Coronary artery (tissue), 2 donors: ENCODE results near the gene KCNRG.

Experiments
- DNase-seq: peaks from one replicate; pipeline ENCODE4 v3.0.0-alpha.2; 2017; ENCODE audit warnings: low spot score
- H3K27ac ChIP-seq, 2 donors: fragments of 200-600 bp; sonication (generic); one replicate each; pipeline ENCODE4 v1.5.1; 2016 to 2019
- H3K4me3 ChIP-seq: fragments of 200-600 bp; sonication (generic); 2 replicates; pipeline ENCODE4 v1.5.1; 2016; ENCODE audit warnings: mild to moderate bottlenecking, moderate library complexity
- CTCF ChIP-seq: fragments of 200-600 bp; sonication (generic); IDR thresholded peaks from one replicate; pipeline ENCODE4 v1.5.1; 2019; ENCODE audit warnings: antibody characterized with exemption

The KCNRG gene

GRCh38 chr13:50012396-50013169, 2.7 kb upstream of the KCNRG start:
- Histone ChIP-seq H3K4me3 (no peak overlapping the region), H3K27ac (no peak overlapping the region)
- no peak for DNase-seq
- no peak for TF ChIP-seq CTCF

- DNase-seq = no peak
- Histone ChIP-seq H3K4me3 (no peak overlapping the region), H3K27ac (peak overlapping the region in 1 of 2 donors; percentile 54)
- no peak for TF ChIP-seq CTCF
These were observed 858 bp upstream of the KCNRG start for GRCh38 chr13:50014386-50014785.

- no peak for DNase-seq
- TF ChIP-seq CTCF = no peak
- no peak overlapping the region for H3K4me3 ChIP-seq
- peak overlapping the region; percentile 33 to 55 for H3K27ac ChIP-seq
These were observed 506 bp downstream of the KCNRG start for GRCh38 chr13:50015750-50016149.

- H3K4me3 ChIP-seq = no peak overlapping the region
- TF ChIP-seq CTCF = no peak
- peak overlapping the region; percentile 33 to 59 for H3K27ac ChIP-seq
- no peak for DNase-seq
These were observed 1.2 kb downstream of the KCNRG start for GRCh38 chr13:50016444-50016843.

GRCh38 chr13:50017819-50018218, 2.6 kb downstream of the KCNRG start:
- no peak overlapping the region for H3K4me3 ChIP-seq
- TF ChIP-seq CTCF = no peak
- DNase-seq = no peak
- peak overlapping the region in 1 of 2 donors; percentile 12 for H3K27ac ChIP-seq

GRCh38 chr13:50025436-50025835, 10.2 kb downstream of the KCNRG start:
- H3K4me3 ChIP-seq = no peak overlapping the region
- no peak overlapping the region for H3K27ac ChIP-seq
- no peak for TF ChIP-seq CTCF
- DNase-seq = no peak

GRCh38 chr13:50026788-50027473, 11.7 kb downstream of the KCNRG start:
- no peak overlapping the region for H3K27ac ChIP-seq
- no peak for TF ChIP-seq CTCF

More at GRCh38 chr13:50026788-50027473, 11.7 kb downstream of the KCNRG start:
- DNase-seq = no peak
- H3K4me3 ChIP-seq = no peak overlapping the region
